Measurements from ENCODE around the gene RASSF8. TPM values are rescaled to one million over a fixed set of nuclear protein-coding genes. Genes with fewer than 3 reads are reported as not detected.

RASSF8 gene
- total RNA-seq, 1 experiment from 2014 or later, result 26.5 TPM

DNA sequence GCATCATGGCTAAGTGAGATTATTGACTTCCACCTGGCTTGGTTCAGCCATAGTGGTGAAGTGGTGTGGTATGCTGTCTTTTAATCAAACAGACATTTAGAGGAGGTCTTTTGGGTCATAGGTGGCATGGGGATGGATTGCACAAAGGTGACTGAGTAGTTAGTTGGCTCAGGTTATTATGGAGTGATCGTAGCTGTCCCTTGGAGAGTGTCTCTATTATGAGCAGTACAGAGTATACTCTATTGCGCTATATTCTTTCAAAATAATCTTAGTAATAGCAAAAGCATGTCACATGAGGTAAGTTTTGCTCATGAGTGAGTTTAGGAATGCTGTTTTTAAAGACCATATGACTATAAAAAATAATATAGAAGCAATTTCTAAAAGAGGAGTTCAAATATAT is 60.4 kb downstream of the RASSF8 start:
- no peak overlapping the region for H3K4me3 ChIP-seq
- H3K27ac ChIP-seq, result no peak overlapping the region
- BruUV-seq (replicated peaks), result no TSS peak
- H3K36me3 ChIP-seq (ENCODE audit: low read depth), result no peaks in the 10 kb centered on the region
- H3K27me3 ChIP-seq (ENCODE audit: insufficient read depth, low read depth), result no peaks in the 10 kb centered on the region
- ChIA-PET POLR2A (ENCODE audit: unreplicated experiment) (no interaction called here), CTCF (interaction anchor here (0.5 kb wide), 1 partner anchor 585 kb away, joined by 3 read pairs; no protein-coding TSS in a partner anchor)
- no peaks in the 10 kb centered on the region for H3K9me2 ChIP-seq (ENCODE audit: insufficient read depth)
- peaks cover 20% of the 10 kb centered on the region; the same call in 1 of the 2 replicates for H3K79me2 ChIP-seq (ENCODE audit: low read depth)
- H3K4me1 ChIP-seq (replicated peaks; ENCODE audit: insufficient read depth), result no peaks in the 10 kb centered on the region
- H4K20me1 ChIP-seq (ENCODE audit: insufficient read depth), result no peaks in the 10 kb centered on the region
- no peaks in the 10 kb centered on the region for H3K9me3 ChIP-seq (ENCODE audit: insufficient read depth, low read depth)
- TF ChIP-seq CTCF (conservative IDR thresholded peaks at IDR 0.05) (no peak), EZH2 (IDR thresholded peaks at IDR 0.05; ENCODE audit: low read depth) (no peak)
- no peak overlapping the region for H2AFZ ChIP-seq
- no peak overlapping the region for H3K4me2 ChIP-seq
- intact Hi-C loops (cut with micrococcal nuclease; ENCODE audit: unreplicated experiment), result no loop called here
- H3F3A ChIP-seq (ENCODE audit: insufficient read depth, low read depth), result no peaks in the 10 kb centered on the region; the same call in 1 of the 2 replicates
- DNase-seq, result no peak

GRCh38 chr12:26021534-26021933 is 63.1 kb downstream of the RASSF8 start:
- H3K27ac ChIP-seq, result no peak overlapping the region
- no peak for DNase-seq
- no peaks in the 10 kb centered on the region for H3K36me3 ChIP-seq (ENCODE audit: low read depth)
- intact Hi-C loops (cut with micrococcal nuclease; ENCODE audit: unreplicated experiment), result no loop called here
- H3K9me3 ChIP-seq (ENCODE audit: insufficient read depth, low read depth), result no peaks in the 10 kb centered on the region
- no peaks in the 10 kb centered on the region for H3K9me2 ChIP-seq (ENCODE audit: insufficient read depth)
- H3K4me1 ChIP-seq (replicated peaks; ENCODE audit: insufficient read depth), result no peaks in the 10 kb centered on the region
- POLR2A ChIA-PET (ENCODE audit: unreplicated experiment), result no interaction called here
- TF ChIP-seq EZH2 (IDR thresholded peaks at IDR 0.05; ENCODE audit: low read depth) (no peak), CTCF (conservative IDR thresholded peaks at IDR 0.05) (no peak)
- peaks cover 16% of the 10 kb centered on the region; the same call in 1 of the 2 replicates for H3K79me2 ChIP-seq (ENCODE audit: low read depth)
- no TSS peak for BruUV-seq (replicated peaks)
- H3K4me3 ChIP-seq, result no peak overlapping the region
- no peaks in the 10 kb centered on the region for H3K27me3 ChIP-seq (ENCODE audit: insufficient read depth, low read depth)
- CTCF ChIA-PET, result no interaction called here
- H4K20me1 ChIP-seq (ENCODE audit: insufficient read depth), result no peaks in the 10 kb centered on the region
- H3F3A ChIP-seq (ENCODE audit: insufficient read depth, low read depth), result no peaks in the 10 kb centered on the region
- no peak overlapping the region for H2AFZ ChIP-seq
- no peak overlapping the region for H3K4me2 ChIP-seq

DNA sequence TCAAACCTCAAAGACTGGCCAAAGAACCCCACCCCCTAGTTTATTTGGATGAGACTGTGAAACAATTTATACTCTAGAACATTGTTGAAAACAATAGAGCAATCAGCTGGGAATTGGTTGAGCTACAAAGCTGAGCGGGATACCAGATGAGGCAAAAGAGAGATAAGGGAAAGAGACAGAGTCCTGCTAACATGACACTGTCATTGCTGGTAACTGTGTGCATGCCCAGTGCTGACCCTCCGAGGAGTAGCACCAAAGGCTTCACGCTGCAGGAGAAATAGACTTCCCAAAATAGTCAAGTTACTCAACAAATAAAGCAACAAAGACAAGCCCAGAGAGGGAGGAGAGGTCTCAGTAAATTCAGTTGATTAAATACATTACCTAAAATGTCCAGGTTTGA is 63.6 kb downstream of the RASSF8 start:
- Histone ChIP-seq H3K9me3 (ENCODE audit: insufficient read depth, low read depth) (no peaks in the 10 kb centered on the region), H3K27me3 (ENCODE audit: insufficient read depth, low read depth) (no peaks in the 10 kb centered on the region), H3K4me1 (replicated peaks; ENCODE audit: insufficient read depth) (no peaks in the 10 kb centered on the region), H3F3A (ENCODE audit: insufficient read depth, low read depth) (no peaks in the 10 kb centered on the region), H4K20me1 (ENCODE audit: insufficient read depth) (no peaks in the 10 kb centered on the region), H3K36me3 (ENCODE audit: low read depth) (no peaks in the 10 kb centered on the region), H3K4me2 (no peak overlapping the region), H2AFZ (no peak overlapping the region), H3K4me3 (no peak overlapping the region), H3K79me2 (ENCODE audit: low read depth) (peaks cover 16% of the 10 kb centered on the region; the same call in 1 of the 2 replicates), H3K9me2 (ENCODE audit: insufficient read depth) (no peaks in the 10 kb centered on the region), H3K27ac (no peak overlapping the region)
- no TSS peak for BruUV-seq (replicated peaks)
- TF ChIP-seq EZH2 (IDR thresholded peaks at IDR 0.05; ENCODE audit: low read depth) (no peak), CTCF (conservative IDR thresholded peaks at IDR 0.05) (no peak)
- POLR2A ChIA-PET (ENCODE audit: unreplicated experiment), result no interaction called here
- intact Hi-C loops (cut with micrococcal nuclease; ENCODE audit: unreplicated experiment), result no loop called here
- CTCF ChIA-PET, result no interaction called here
- DNase-seq, result no peak

Data from PC-9 (cell line).